Measurements from ENCODE around the gene OR5B12. TPM values are rescaled to one million over a fixed set of nuclear protein-coding genes. Genes with fewer than 3 reads are reported as not detected.
"Not testable (repeated sequence)": the region's sequence is repeated elsewhere in the genome, so short reads cannot be mapped to it uniquely, and the experiment has no call there.

The OR5B12 gene
- polyA plus RNA-seq, 2 donors = not detected

DNA sequence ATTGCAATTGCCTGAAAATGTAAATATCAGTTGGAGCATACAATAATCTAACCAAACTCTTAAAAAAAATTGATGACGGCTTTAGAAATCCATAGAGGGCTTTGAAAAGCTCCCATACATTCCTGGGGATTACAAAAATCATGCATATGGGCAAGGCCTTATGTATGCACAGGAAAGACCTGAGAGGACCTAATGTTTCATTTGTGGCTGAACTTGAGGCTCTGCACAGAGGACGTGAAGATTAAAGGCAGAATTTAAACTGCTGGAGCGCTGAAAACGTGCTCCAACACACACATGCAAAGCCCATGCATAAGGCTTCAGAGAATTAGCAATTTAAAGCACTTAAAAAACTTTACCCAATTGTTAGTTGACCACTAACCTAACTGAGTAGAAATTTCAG lies 3.5 kb downstream of the OR5B12 start:
- WGBS, 2 donors = 22 to 46% methylated on average over 4 of the region's 4 CpGs
- H3K36me3 ChIP-seq (ENCODE audit: control insufficient read depth in 2 of 2, insufficient read depth in 2 of 2, low read length in 1 of 2) = no peaks in the 10 kb centered on the region
- H3K4me1 ChIP-seq (ENCODE audit: control insufficient read depth in 2 of 2, insufficient read depth in 2 of 2, low read length in 1 of 2) = no peaks in the 10 kb centered on the region
- H3K4me3 ChIP-seq (ENCODE audit: low read depth in 1 of 2, low read length in 2 of 2) = no peak overlapping the region
- H3K27ac ChIP-seq (ENCODE audit: low read depth in 2 of 2, low read length in 1 of 2) = no peak overlapping the region
- H3K27me3 ChIP-seq (ENCODE audit: control insufficient read depth in 1 of 2, insufficient read depth in 2 of 2, low read length in 2 of 2) = no peaks in the 10 kb centered on the region
- no peaks in the 10 kb centered on the region for H3K9me3 ChIP-seq (ENCODE audit: control insufficient read depth in 2 of 2, insufficient read depth in 1 of 2, low read depth in 1 of 2, low read length in 1 of 2)

DNA sequence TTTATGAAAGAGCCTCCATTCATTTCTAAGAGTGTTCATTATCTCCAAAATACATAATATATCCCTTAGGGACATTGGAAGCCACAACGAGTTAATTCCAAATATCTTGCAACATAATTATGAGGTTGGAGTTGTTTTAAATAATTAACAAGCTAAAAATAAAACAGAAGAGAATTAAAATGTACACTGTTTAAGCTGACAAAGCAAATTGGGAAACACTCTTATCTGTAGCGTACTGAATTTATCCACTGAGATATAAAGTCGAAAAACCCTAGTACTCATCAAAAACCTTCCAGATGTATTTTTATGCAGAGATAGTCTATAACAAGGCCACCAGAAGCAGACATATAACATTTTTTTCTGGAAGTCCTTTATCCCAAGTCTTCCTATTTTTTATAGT lies 7.8 kb downstream of the OR5B12 start:
- H3K4me3 ChIP-seq (ENCODE audit: low read depth in 1 of 2, low read length in 2 of 2) = no peak overlapping the region
- no peaks in the 10 kb centered on the region for H3K27me3 ChIP-seq (ENCODE audit: control insufficient read depth in 1 of 2, insufficient read depth in 2 of 2, low read length in 2 of 2)
- no peaks in the 10 kb centered on the region for H3K4me1 ChIP-seq (ENCODE audit: control insufficient read depth in 2 of 2, insufficient read depth in 2 of 2, low read length in 1 of 2)
- no peaks in the 10 kb centered on the region for H3K36me3 ChIP-seq (ENCODE audit: control insufficient read depth in 2 of 2, insufficient read depth in 2 of 2, low read length in 1 of 2)
- no peaks in the 10 kb centered on the region for H3K9me3 ChIP-seq (ENCODE audit: control insufficient read depth in 2 of 2, insufficient read depth in 1 of 2, low read depth in 1 of 2, low read length in 1 of 2)
- H3K27ac ChIP-seq (ENCODE audit: low read depth in 2 of 2, low read length in 1 of 2) = no peak overlapping the region
- 83% methylated on average over 3 of the region's 3 CpGs for WGBS, 2 donors

DNA sequence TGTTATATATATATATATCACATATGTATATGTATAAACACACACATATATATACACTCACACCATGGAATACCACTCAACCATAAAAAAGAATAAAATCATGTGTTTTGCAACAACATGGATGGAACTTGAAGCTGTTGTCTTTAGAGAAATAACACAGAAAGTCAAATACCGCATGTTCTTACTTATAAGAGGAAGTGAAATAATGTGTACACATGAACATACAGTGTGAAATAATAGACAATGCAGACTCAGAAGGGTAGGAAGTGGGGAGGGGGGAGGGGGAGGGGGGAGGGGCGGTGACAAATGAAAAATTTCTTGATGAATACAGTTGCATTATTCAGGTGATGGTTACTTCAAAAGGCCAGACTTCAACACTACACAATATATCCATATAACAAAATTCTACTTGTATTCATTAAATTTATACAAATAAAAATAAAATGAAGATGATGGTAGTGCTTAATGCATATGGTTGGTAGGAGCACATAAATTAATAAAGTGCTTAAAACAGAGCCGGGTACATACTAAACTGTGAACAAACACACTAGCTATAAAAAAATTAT lies 8.3 kb downstream of the OR5B12 start:
- no peaks in the 10 kb centered on the region for H3K36me3 ChIP-seq (ENCODE audit: control insufficient read depth in 2 of 2, insufficient read depth in 2 of 2, low read length in 1 of 2)
- no peak overlapping the region for H3K4me3 ChIP-seq (ENCODE audit: low read depth in 1 of 2, low read length in 2 of 2)
- no peaks in the 10 kb centered on the region for H3K27me3 ChIP-seq (ENCODE audit: control insufficient read depth in 1 of 2, insufficient read depth in 2 of 2, low read length in 2 of 2)
- H3K27ac ChIP-seq (ENCODE audit: low read depth in 2 of 2, low read length in 1 of 2) = no peak overlapping the region
- no peaks in the 10 kb centered on the region for H3K4me1 ChIP-seq (ENCODE audit: control insufficient read depth in 2 of 2, insufficient read depth in 2 of 2, low read length in 1 of 2)
- 44 to 58% methylated on average over 3 of the region's 3 CpGs for WGBS, 2 donors
- H3K9me3 ChIP-seq (ENCODE audit: control insufficient read depth in 2 of 2, insufficient read depth in 1 of 2, low read depth in 1 of 2, low read length in 1 of 2) = no peaks in the 10 kb centered on the region

DNA sequence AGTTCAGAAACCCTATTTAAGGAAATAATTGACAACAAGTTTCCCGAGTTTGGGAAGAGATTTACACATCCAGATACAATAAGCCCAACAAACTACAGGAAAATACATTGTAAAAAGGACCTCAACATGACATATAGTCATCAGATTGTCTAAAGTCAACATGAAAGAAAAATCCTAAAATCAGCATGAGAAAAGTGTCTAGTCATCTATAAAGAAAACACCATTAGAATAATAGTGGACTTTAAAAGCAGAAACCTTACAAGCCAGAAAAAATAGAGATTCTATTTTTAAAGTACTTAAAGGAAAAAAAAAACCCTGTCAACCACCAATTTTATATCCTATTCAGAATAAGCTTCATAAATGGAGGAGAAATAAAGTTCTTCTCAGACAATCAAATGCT lies 12.8 kb downstream of the OR5B12 start:
- Histone ChIP-seq H3K4me3 (ENCODE audit: low read depth in 1 of 2, low read length in 2 of 2) (no peak overlapping the region), H3K9me3 (ENCODE audit: control insufficient read depth in 2 of 2, insufficient read depth in 1 of 2, low read depth in 1 of 2, low read length in 1 of 2) (no peaks in the 10 kb centered on the region), H3K4me1 (ENCODE audit: control insufficient read depth in 2 of 2, insufficient read depth in 2 of 2, low read length in 1 of 2) (no peaks in the 10 kb centered on the region), H3K36me3 (ENCODE audit: control insufficient read depth in 2 of 2, insufficient read depth in 2 of 2, low read length in 1 of 2) (no peaks in the 10 kb centered on the region), H3K27me3 (ENCODE audit: control insufficient read depth in 1 of 2, insufficient read depth in 2 of 2, low read length in 2 of 2) (no peaks in the 10 kb centered on the region), H3K27ac (ENCODE audit: low read depth in 2 of 2, low read length in 1 of 2) (no peak overlapping the region)
- 20 to 36% methylated on average over 1 of the region's 1 CpG for WGBS, 2 donors

DNA sequence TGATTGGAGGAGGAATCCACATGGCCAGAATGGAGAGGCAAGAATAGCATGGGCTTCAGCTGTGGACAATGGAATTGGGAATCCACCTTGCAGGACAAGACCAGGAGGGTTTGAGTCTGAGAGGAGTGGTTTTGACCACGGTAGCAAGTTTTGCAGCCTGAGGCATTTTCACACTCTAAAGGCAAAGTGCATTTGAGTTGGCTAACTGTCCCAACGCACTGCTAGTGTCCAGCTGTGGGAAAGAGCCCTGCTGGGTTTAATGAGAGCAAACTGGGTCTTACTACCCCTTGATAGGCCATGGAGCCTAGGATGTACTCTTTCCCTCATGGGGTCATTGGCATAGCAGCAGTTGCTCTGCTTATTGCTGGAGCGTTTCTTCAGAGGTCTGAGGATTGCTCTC lies 14.0 kb downstream of the OR5B12 start, which contains the start of gene OR5B2:
Gene OR5B2, minus strand, starts transcription at position 101 of the 400 bp plus-strand sequence. CDS start 4,860 bp downstream, outside the sequence.
- 68 to 70% methylated on average over 3 of the region's 3 CpGs for WGBS, 2 donors
- Histone ChIP-seq H3K27me3 (ENCODE audit: control insufficient read depth in 1 of 2, insufficient read depth in 2 of 2, low read length in 2 of 2) (no peaks in the 10 kb centered on the region), H3K27ac (ENCODE audit: low read depth in 2 of 2, low read length in 1 of 2) (no peak within 1 kb of the TSS), H3K9me3 (ENCODE audit: control insufficient read depth in 2 of 2, insufficient read depth in 1 of 2, low read depth in 1 of 2, low read length in 1 of 2) (no peaks in the 10 kb centered on the region), H3K4me3 (ENCODE audit: low read depth in 1 of 2, low read length in 2 of 2) (no peak within 1 kb of the TSS), H3K4me1 (ENCODE audit: control insufficient read depth in 2 of 2, insufficient read depth in 2 of 2, low read length in 1 of 2) (no peaks in the 10 kb centered on the region), H3K36me3 (ENCODE audit: control insufficient read depth in 2 of 2, insufficient read depth in 2 of 2, low read length in 1 of 2) (no peaks in the 10 kb centered on the region)

DNA sequence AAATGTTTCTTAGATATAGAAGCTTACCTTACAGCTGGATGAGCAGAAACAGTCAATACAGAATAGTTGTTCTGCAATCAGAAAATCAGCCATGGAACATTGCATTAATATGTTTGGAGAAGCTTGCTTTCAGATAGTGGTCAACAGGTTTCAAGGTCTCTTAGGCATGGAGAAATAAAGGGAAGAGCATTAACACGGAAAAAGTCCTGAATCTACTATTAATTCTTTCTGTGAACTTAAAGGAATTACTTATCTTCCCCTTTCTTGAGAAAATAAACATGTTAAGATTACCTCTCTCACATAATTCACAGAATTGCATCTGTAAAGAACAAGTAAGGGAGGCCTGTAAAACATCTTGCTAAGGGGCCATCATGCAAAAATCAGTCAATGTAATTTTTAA lies 35.3 kb downstream of the OR5B12 start, which contains the start of gene OR5B3:
Gene OR5B3, minus strand, starts transcription at position 101 of the 400 bp plus-strand sequence. CDS start 3,465 bp downstream, outside the sequence.
- no peak within 1 kb of the TSS for H3K27ac ChIP-seq (ENCODE audit: low read depth in 2 of 2, low read length in 1 of 2)
- no peak within 1 kb of the TSS for H3K4me3 ChIP-seq (ENCODE audit: low read depth in 1 of 2, low read length in 2 of 2)
- WGBS, 2 donors = 53 to 57% methylated on average over 1 of the region's 1 CpG
- no peaks in the 10 kb centered on the region for H3K9me3 ChIP-seq (ENCODE audit: control insufficient read depth in 2 of 2, insufficient read depth in 1 of 2, low read depth in 1 of 2, low read length in 1 of 2)
- H3K27me3 ChIP-seq (ENCODE audit: control insufficient read depth in 1 of 2, insufficient read depth in 2 of 2, low read length in 2 of 2) = no peaks in the 10 kb centered on the region
- H3K36me3 ChIP-seq (ENCODE audit: control insufficient read depth in 2 of 2, insufficient read depth in 2 of 2, low read length in 1 of 2) = no peaks in the 10 kb centered on the region
- H3K4me1 ChIP-seq (ENCODE audit: control insufficient read depth in 2 of 2, insufficient read depth in 2 of 2, low read length in 1 of 2) = no peaks in the 10 kb centered on the region

DNA sequence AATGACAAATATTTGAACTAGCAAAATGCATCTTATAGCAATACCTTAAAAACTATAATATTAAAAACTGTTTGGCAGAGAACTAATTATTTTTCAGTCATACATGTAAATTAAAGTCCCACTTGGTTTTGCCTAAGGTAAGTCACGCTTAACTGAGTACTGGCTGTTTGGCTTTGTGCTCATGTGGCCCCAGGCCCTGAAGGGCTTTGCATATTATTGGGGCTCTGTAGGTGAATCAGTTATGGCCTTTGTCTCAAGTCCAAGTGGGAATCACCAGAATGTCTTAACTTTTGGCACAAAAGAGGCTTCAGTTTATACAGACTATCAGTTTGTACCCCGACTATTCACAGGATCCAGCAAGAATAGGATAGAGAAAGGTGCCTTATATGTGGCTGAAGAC lies 42.4 kb downstream of the OR5B12 start:
- WGBS, 2 donors = 50 to 69% methylated on average over 1 of the region's 2 CpGs
- not testable (repeated sequence) for H3K27me3 ChIP-seq (ENCODE audit: control insufficient read depth in 1 of 2, insufficient read depth in 2 of 2, low read length in 2 of 2); H3K4me1 ChIP-seq (ENCODE audit: control insufficient read depth in 2 of 2, insufficient read depth in 2 of 2, low read length in 1 of 2); H3K9me3 ChIP-seq (ENCODE audit: control insufficient read depth in 2 of 2, insufficient read depth in 1 of 2, low read depth in 1 of 2, low read length in 1 of 2); H3K36me3 ChIP-seq (ENCODE audit: control insufficient read depth in 2 of 2, insufficient read depth in 2 of 2, low read length in 1 of 2); H3K27ac ChIP-seq (ENCODE audit: low read depth in 2 of 2, low read length in 1 of 2); H3K4me3 ChIP-seq (ENCODE audit: low read depth in 1 of 2, low read length in 2 of 2)

DNA sequence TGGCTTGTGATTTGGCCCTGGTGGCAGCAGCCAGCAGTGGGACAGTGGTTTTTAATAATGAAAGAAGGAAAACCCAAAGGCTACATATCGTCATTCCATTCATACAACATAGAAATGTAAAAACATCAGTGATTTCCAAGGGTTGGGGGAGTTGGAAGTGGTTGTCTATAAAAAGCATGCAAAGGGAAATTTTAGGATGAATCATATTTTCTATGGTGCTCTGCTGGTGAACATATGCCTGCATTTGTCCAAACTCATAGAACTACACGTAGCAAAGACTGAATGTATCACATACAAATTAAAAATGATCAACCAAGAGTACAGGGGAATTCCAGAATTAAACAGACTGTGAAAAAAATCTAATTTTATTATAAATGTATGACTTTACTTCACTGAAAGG lies 46.5 kb downstream of the OR5B12 start:
- H3K4me1 ChIP-seq (ENCODE audit: control insufficient read depth in 2 of 2, insufficient read depth in 2 of 2, low read length in 1 of 2) = no peaks in the 10 kb centered on the region
- H3K27ac ChIP-seq (ENCODE audit: low read depth in 2 of 2, low read length in 1 of 2) = no peak overlapping the region
- H3K4me3 ChIP-seq (ENCODE audit: low read depth in 1 of 2, low read length in 2 of 2) = no peak overlapping the region
- no peaks in the 10 kb centered on the region for H3K36me3 ChIP-seq (ENCODE audit: control insufficient read depth in 2 of 2, insufficient read depth in 2 of 2, low read length in 1 of 2)
- WGBS, 2 donors = 62 to 65% methylated on average over 2 of the region's 2 CpGs
- H3K27me3 ChIP-seq (ENCODE audit: control insufficient read depth in 1 of 2, insufficient read depth in 2 of 2, low read length in 2 of 2) = no peaks in the 10 kb centered on the region
- peaks cover 0 to 4% of the 10 kb centered on the region in 2 donors for H3K9me3 ChIP-seq (ENCODE audit: control insufficient read depth in 2 of 2, insufficient read depth in 1 of 2, low read depth in 1 of 2, low read length in 1 of 2)

DNA sequence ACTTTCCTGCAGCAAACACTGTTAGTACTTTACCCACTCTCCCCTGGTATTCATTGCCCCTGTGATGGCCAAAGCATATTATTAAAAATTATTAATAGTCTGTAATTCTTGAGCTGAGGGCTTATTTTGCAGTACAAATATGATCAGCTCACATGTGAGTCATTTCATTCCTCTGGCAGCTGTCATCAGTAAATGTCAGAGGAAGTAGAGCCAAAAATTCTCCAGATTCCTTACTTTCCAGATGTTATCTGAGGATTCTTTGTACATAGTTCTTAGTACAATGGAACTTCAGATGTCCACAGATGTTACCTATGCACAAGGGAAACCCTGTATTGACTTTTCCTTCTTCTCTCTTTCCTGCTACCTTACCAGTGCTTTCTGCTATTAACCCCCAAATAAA lies 47.8 kb downstream of the OR5B12 start:
- H3K4me1 ChIP-seq (ENCODE audit: control insufficient read depth in 2 of 2, insufficient read depth in 2 of 2, low read length in 1 of 2) = no peaks in the 10 kb centered on the region
- H3K36me3 ChIP-seq (ENCODE audit: control insufficient read depth in 2 of 2, insufficient read depth in 2 of 2, low read length in 1 of 2) = no peaks in the 10 kb centered on the region
- H3K4me3 ChIP-seq (ENCODE audit: low read depth in 1 of 2, low read length in 2 of 2) = no peak overlapping the region
- H3K27ac ChIP-seq (ENCODE audit: low read depth in 2 of 2, low read length in 1 of 2) = no peak overlapping the region
- no peaks in the 10 kb centered on the region for H3K27me3 ChIP-seq (ENCODE audit: control insufficient read depth in 1 of 2, insufficient read depth in 2 of 2, low read length in 2 of 2)
- peaks cover 0 to 4% of the 10 kb centered on the region in 2 donors for H3K9me3 ChIP-seq (ENCODE audit: control insufficient read depth in 2 of 2, insufficient read depth in 1 of 2, low read depth in 1 of 2, low read length in 1 of 2)

DNA sequence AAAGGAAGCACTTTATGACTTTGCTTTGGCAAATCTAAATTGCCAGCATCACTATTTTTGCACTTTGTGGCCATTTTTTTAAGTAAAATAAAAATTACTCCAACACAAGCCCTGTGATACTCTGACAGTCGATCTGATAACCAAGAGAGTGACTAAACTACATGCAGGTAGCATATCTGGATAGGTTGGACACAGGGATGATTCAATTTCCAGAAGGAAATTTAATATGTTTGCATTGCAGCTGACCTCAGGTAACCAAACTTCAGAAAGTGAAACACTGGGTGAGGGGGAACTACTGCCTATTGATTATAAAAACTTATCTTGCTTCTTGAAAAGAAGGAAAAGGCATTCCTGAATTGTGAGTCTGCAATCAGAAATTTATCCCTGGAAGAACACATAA lies 49.3 kb downstream of the OR5B12 start:
- H3K4me1 ChIP-seq (ENCODE audit: control insufficient read depth in 2 of 2, insufficient read depth in 2 of 2, low read length in 1 of 2) = no peaks in the 10 kb centered on the region

More for the DNA sequence above, 49.3 kb downstream of the OR5B12 start:
- H3K27ac ChIP-seq (ENCODE audit: low read depth in 2 of 2, low read length in 1 of 2) = no peak overlapping the region
- H3K9me3 ChIP-seq (ENCODE audit: control insufficient read depth in 2 of 2, insufficient read depth in 1 of 2, low read depth in 1 of 2, low read length in 1 of 2) = peaks cover 0 to 4% of the 10 kb centered on the region in 2 donors
- no peak overlapping the region for H3K4me3 ChIP-seq (ENCODE audit: low read depth in 1 of 2, low read length in 2 of 2)
- H3K36me3 ChIP-seq (ENCODE audit: control insufficient read depth in 2 of 2, insufficient read depth in 2 of 2, low read length in 1 of 2) = no peaks in the 10 kb centered on the region
- 26 to 40% methylated on average over 1 of the region's 1 CpG for WGBS, 2 donors
- no peaks in the 10 kb centered on the region for H3K27me3 ChIP-seq (ENCODE audit: control insufficient read depth in 1 of 2, insufficient read depth in 2 of 2, low read length in 2 of 2)
